Activated B cell treated with CpG ODN at 0.5 μM for 24 hours (primary cell): ENCODE data around the gene GRIK3. TPM values are rescaled to one million over a fixed set of nuclear protein-coding genes. Genes with fewer than 3 reads are reported as not detected.

Experiments used
- ATAC-seq: fragments of 200-7000 bp; cut with Tn5 transposase; one replicate; pipeline ENCODE4 v1.10.0; 2021; ENCODE audit warnings: low read depth, mild to moderate bottlenecking, moderate library complexity
- CTCF ChIA-PET: fragments of 350-600 bp; sonication (Branson Sonifier 250); formaldehyde crosslinking; loops from one replicate; lab custom pipeline; 2021; ENCODE audit warnings: antibody characterized with exemption; lab: Charles Lee
- POLR2A ChIA-PET: fragments of 350-600 bp; sonication (Branson Sonifier 250); formaldehyde crosslinking; loops from one replicate; lab custom pipeline; 2021; ENCODE audit warnings: antibody characterized with exemption; lab: Charles Lee
- DNase-seq: peaks from one replicate; pipeline ENCODE4 v3.0.0; 2022
- H3K27ac Mint-ChIP-seq: one replicate; pipeline ENCODE4 v1.8.0; 2020; ENCODE audit warnings: mixed read lengths
- H3K27me3 Mint-ChIP-seq: one replicate; pipeline ENCODE4 v1.8.0; 2021; ENCODE audit warnings: mixed read lengths
- H3K36me3 Mint-ChIP-seq: one replicate; pipeline ENCODE4 v1.8.0; 2021; ENCODE audit warnings: low read depth, mixed read lengths
- H3K4me1 Mint-ChIP-seq: one replicate; pipeline ENCODE4 v1.8.0; 2021; ENCODE audit warnings: mixed read lengths
- H3K4me3 Mint-ChIP-seq: one replicate; pipeline ENCODE4 v1.8.0; 2020; ENCODE audit warnings: mild to moderate bottlenecking, mixed read lengths
- H3K9me3 Mint-ChIP-seq: one replicate; pipeline ENCODE4 v1.8.0; 2020; ENCODE audit warnings: mixed read lengths
- intact Hi-C: fragments of 100-400 bp; cut with micrococcal nuclease; formaldehyde crosslinking; loops from one replicate; pipeline ENCODE4 v1.15.1; 2024
- total RNA-seq: library from RNA; stranded (reverse); gene quantifications from 2 replicates; pipeline ENCODE4 v1.2.3, GENCODE V29; 2022
- TF ChIP-seq, protein P1 (sequence below): fragments of 200-600 bp; IDR thresholded peaks from one replicate; pipeline ENCODE4 v1.8.0; 2022; ENCODE audit warnings: antibody characterized with exemption, mild to moderate bottlenecking

GRIK3 gene
- total RNA-seq, 1 donor from 2014 or later, result 0.35 TPM

DNA sequence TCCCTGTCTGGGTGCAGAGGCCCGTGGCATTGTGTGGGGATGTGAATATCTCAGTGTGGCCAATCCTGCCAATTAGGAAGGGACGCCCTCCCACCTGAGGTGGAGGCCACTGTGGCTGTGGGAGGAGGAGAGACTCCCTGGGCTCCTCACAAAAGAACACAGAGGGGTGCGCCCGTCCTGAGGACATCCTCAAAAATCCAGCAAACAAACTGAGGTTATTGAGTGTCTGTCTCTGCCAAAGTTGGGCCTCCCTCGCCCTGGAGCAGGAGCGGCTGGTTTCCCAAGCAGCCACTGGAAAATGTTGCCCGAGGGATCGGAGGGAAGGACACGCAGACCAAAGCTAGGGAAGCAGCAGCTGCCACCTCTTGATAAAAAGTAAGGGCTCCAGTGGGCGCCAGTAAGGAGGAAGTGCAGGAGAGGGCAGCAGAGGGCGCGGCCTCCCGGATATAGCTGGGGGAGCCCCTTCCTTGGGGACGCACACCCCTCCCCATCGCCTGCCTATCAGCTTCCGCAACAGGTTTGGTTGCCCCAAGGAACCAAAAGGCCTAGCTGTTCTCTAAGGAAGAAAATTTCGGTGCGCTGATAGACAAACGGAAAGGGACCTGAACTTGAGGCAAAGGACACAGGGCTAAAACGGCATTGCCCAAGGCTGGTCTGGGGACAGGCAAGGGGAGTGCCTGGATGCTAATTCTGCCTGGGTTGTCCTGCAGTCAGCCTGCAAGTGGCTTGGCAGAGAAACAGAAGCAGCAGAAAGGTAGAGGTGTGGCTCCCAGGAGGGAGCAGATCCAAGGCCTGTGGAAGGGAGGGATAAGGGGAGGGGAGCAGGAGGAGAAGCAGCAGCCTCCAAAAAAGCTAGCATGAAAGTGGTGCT, 1.7 kb upstream of the GRIK3 start:
- DNase-seq (peak; percentile 23), ATAC-seq (peak; percentile 86)
- H3K9me3 Mint-ChIP-seq, result no peaks in the 10 kb centered on the region
- H3K36me3 Mint-ChIP-seq, result no peaks in the 10 kb centered on the region
- CTCF ChIA-PET, result interaction anchor here (1.1 kb wide), 1 partner anchor 289 kb away, joined by 10 read pairs; no protein-coding TSS in a partner anchor
- no peak overlapping the region for H3K27ac Mint-ChIP-seq
- TF ChIP-seq, protein P1, sequence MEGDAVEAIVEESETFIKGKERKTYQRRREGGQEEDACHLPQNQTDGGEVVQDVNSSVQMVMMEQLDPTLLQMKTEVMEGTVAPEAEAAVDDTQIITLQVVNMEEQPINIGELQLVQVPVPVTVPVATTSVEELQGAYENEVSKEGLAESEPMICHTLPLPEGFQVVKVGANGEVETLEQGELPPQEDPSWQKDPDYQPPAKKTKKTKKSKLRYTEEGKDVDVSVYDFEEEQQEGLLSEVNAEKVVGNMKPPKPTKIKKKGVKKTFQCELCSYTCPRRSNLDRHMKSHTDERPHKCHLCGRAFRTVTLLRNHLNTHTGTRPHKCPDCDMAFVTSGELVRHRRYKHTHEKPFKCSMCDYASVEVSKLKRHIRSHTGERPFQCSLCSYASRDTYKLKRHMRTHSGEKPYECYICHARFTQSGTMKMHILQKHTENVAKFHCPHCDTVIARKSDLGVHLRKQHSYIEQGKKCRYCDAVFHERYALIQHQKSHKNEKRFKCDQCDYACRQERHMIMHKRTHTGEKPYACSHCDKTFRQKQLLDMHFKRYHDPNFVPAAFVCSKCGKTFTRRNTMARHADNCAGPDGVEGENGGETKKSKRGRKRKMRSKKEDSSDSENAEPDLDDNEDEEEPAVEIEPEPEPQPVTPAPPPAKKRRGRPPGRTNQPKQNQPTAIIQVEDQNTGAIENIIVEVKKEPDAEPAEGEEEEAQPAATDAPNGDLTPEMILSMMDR, result no peak
- POLR2A ChIA-PET, result no interaction called here
- H3K4me1 Mint-ChIP-seq, result peaks cover 23% of the 10 kb centered on the region
- intact Hi-C loops, result loop anchor here (2.0 to 10.0 kb wide), 2 partner anchors 287 to 399 kb away; no protein-coding TSS in a partner anchor
- H3K27me3 Mint-ChIP-seq, result peaks cover 62% of the 10 kb centered on the region
- H3K4me3 Mint-ChIP-seq, result peak overlapping the region; percentile 70

DNA sequence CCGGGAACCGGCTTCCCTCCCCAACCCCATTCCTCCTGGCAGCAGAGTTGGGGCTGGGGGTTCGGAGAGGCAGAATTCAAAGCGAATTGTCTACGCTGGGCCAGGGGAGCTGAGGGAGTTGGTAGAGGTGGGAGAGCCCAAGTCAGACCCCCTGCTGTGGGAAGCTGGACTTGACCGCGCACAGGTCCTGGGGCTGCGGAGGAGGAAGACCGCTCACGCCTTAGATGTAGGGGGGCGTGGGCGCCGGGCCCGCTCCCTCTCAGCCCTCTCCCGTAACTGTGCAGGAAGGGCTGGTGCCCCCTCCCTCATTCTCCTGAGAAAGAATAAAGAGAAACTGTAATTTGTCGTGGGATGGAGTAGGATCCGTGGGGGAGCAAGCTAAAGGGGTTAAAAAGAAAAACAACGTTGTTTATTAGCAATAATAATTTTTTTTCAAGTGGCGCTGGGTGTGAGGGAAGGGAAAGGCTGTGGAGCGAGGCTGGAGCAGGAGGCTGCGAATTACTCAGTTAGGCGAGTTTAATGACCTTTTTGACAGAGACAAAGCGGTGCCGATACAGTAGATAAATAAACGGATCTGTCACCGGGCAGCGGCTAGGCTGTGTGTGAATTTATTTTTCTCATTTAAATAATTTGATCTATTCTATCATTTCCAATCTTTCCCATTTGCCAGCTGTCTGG, 838 bp upstream of the GRIK3 start:
- peaks cover 26% of the 10 kb centered on the region for H3K4me1 Mint-ChIP-seq
- H3K36me3 Mint-ChIP-seq, result no peaks in the 10 kb centered on the region
- peak overlapping the region; percentile 49 for H3K4me3 Mint-ChIP-seq
- TF ChIP-seq, protein P1, result no peak
- DNase-seq (no peak), ATAC-seq (no peak)
- ChIA-PET POLR2A (interaction anchor here (0.6 kb wide), 1 partner anchor 566 kb away, joined by 7 read pairs; no protein-coding TSS in a partner anchor), CTCF (no interaction called here)
- no peak overlapping the region for H3K27ac Mint-ChIP-seq
- H3K27me3 Mint-ChIP-seq, result peaks cover 59% of the 10 kb centered on the region
- H3K9me3 Mint-ChIP-seq, result no peaks in the 10 kb centered on the region
- intact Hi-C loops, result loop anchor here (10.0 kb wide), 1 partner anchor 400 kb away; no protein-coding TSS in a partner anchor

DNA sequence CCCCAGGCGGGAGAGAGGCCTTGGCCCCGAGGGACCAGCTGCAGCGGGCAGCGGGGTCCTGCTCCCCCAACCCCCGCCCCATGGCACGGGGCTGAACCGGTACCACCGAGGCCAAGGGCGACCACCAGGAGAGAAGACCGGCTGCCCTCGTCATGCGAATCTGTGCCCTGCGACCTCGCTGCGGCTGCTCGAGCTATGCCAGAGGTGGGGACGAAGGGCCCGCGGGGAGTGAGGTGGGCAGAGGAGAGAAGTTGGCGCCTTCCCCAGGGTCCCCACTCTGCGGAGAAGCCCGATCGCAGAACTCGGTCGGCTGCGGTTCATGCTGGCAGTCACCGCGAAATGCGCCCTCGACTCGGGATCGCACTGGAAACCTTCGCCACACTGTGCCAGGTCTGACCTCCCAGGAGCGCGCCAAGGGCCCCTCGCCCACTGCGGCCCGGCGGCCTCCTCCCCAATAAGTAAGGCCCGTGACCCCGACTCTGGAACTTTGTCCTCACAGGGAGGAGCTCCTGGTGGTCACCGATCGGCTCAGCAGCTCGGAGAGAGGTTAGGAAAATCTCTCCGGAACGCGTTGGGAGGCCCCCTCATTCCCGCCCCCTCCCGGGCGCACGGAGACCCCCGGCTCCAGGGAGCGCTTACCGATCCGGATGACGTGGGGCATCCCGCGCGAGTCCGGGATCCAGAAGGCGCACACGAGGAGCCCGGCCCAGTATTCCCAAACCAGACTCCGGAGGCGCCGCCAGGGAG, 787 bp downstream of the GRIK3 start:
- Mint-ChIP-seq H3K4me1 (peaks cover 42% of the 10 kb centered on the region), H3K27me3 (peaks cover 47% of the 10 kb centered on the region), H3K36me3 (no peaks in the 10 kb centered on the region), H3K27ac (no peak overlapping the region), H3K9me3 (no peaks in the 10 kb centered on the region), H3K4me3 (peak overlapping the region; percentile 35)
- intact Hi-C loops, result loop anchor here (10.0 kb wide), 1 partner anchor 401 kb away; no protein-coding TSS in a partner anchor
- CTCF ChIA-PET, result no interaction called here
- POLR2A ChIA-PET, result no interaction called here
- TF ChIP-seq, protein P1, result no peak
- DNase-seq, result no peak
- no peak for ATAC-seq

DNA sequence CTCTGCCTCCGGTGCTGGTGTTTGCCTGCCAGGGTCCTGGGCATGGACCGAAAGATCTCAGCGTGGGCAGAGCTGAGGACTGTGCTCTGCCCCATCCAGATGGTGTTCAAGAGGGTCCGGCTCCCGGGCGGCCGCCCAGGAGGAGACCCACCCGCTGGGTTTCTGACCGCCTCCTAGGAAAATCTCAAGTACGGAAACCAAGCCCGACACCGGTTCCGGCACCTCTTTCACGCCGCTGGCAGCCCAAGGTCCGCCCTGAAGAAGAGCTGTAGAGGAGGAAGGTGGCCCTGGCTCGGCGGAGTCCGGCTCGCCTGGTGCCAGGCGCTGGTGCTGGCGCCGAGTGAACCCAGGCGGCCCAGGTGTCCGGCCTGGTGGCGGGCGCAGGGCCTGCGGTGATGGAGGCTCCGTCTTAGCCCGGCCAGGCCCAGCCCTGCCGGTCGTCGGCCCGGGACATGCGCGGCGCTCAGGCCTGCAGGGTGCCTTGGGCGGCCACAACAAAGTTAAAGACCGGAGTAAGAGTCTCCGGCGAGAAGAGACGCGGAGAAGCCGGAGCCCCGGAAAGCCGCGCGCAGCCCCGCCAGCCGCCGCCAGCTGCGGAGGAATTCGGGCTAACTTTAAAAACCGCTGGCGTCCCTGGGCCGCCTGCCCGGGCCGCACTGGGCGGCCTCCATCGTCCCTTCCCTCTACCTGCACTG, 1.5 kb downstream of the GRIK3 start:
- TF ChIP-seq, protein P1, result no peak
- CTCF ChIA-PET, result no interaction called here
- ATAC-seq (no peak), DNase-seq (no peak)
- Mint-ChIP-seq H3K4me3 (no peak overlapping the region), H3K27me3 (peaks cover 43% of the 10 kb centered on the region), H3K9me3 (no peaks in the 10 kb centered on the region), H3K4me1 (peaks cover 42% of the 10 kb centered on the region), H3K27ac (no peak overlapping the region), H3K36me3 (no peaks in the 10 kb centered on the region)
- intact Hi-C loops, result loop anchor here (10.0 kb wide), 1 partner anchor 402 kb away; no protein-coding TSS in a partner anchor
- POLR2A ChIA-PET, result no interaction called here
